Endodermal cell (in vitro differentiated cells): ENCODE data around the gene OR6C1. TPM values are rescaled to one million over a fixed set of nuclear protein-coding genes. Genes with fewer than 3 reads are reported as not detected.
A peak's percentile ranks its signal among the peaks of the same experiment; 100 is the strongest.
"Not testable (repeated sequence)": the region's sequence is repeated elsewhere in the genome, so short reads cannot be mapped to it uniquely, and the experiment has no call there.

Experiments used
- DNase-seq: peaks from one replicate; pipeline ENCODE4 v3.0.0-alpha.2; 2017
- H3K27ac ChIP-seq: 2 replicates; pipeline ENCODE4 v1.5.1; 2013; ENCODE audit warnings: mild to moderate bottlenecking, low read depth, low read length, moderate library complexity
- H3K27me3 ChIP-seq: 2 replicates; pipeline ENCODE4 v1.6.1; 2013; ENCODE audit warnings: mild to moderate bottlenecking, low read length, moderate library complexity; ENCODE audit not compliant: insufficient read depth, control insufficient read depth, poor library complexity, severe bottlenecking
- H3K36me3 ChIP-seq: 2 replicates; pipeline ENCODE4 v1.7.0; 2013; ENCODE audit warnings: mild to moderate bottlenecking, low read length, moderate library complexity; ENCODE audit not compliant: control insufficient read depth, insufficient read depth
- H3K4me1 ChIP-seq: one replicate; pipeline ENCODE4 v1.7.0; 2013; ENCODE audit warnings: low read length; ENCODE audit not compliant: control insufficient read depth, insufficient read depth
- H3K4me3 ChIP-seq: 2 replicates; pipeline ENCODE4 v1.5.1; 2013; ENCODE audit warnings: mild to moderate bottlenecking, low read length, moderate library complexity
- H3K9ac ChIP-seq: 2 replicates; pipeline ENCODE4 v1.6.1; 2013; ENCODE audit warnings: mild to moderate bottlenecking, low read length, moderate library complexity; ENCODE audit not compliant: poor library complexity, severe bottlenecking; ENCODE audit errors: extremely low read depth
- H3K9me3 ChIP-seq: 2 replicates; pipeline ENCODE4 v1.6.1; 2013; ENCODE audit warnings: mild to moderate bottlenecking, low read length, moderate library complexity; ENCODE audit not compliant: control insufficient read depth
- H3K27ac Mint-ChIP-seq: 2 replicates; pipeline ENCODE4 v1.8.0; 2020; ENCODE audit warnings: mixed read lengths
- H3K27me3 Mint-ChIP-seq: 2 replicates; pipeline ENCODE4 v1.8.0; 2021; ENCODE audit warnings: mild to moderate bottlenecking, mixed read lengths; ENCODE audit not compliant: insufficient read depth
- H3K36me3 Mint-ChIP-seq: 2 replicates; pipeline ENCODE4 v1.8.0; 2020; ENCODE audit warnings: low read depth, mixed read lengths
- H3K4me1 Mint-ChIP-seq: 2 replicates; pipeline ENCODE4 v1.8.0; 2020; ENCODE audit warnings: mixed read lengths
- H3K4me3 Mint-ChIP-seq: 2 replicates; pipeline ENCODE4 v1.8.0; 2020; ENCODE audit warnings: mild to moderate bottlenecking, moderate library complexity, mixed read lengths
- H3K9me3 Mint-ChIP-seq: 2 replicates; pipeline ENCODE4 v1.8.0; 2020; ENCODE audit warnings: mild to moderate bottlenecking, mixed read lengths
- WGBS, 2 experiments: methylation state at CpG; one replicate each; pipeline versions ENCODE4 v1.1.5 to v1.1.7; 2013; ENCODE audit warnings: missing lambda C conversion rate in 2 of 2, mixed read lengths in 1 of 2; ENCODE audit not compliant: insufficient coverage in 1 of 2, insufficient read length in 1 of 2; 5-methylcytosine and 5-hydroxymethylcytosine counted together
- total RNA-seq, 2 donors: library from RNA; stranded (reverse); fragmentation: NEBNext Ultra II Directional in 1 of 2; extraction: Animal tissue kit (Norgen Biotek cat#: 25700) in 1 of 2; gene quantifications; 2 replicates in 1 of 2; 3 replicates in 1 of 2; pipeline ENCODE4 v1.2.1, GENCODE V29; 2021
- TF ChIP-seq, protein P1 (sequence below): fragments of 200-600 bp; sonication (generic); conservative IDR thresholded peaks from 2 replicates; pipeline ENCODE4 v1.5.0; 2021; ENCODE audit warnings: antibody characterized with exemption, mild to moderate bottlenecking

The OR6C1 gene
- total RNA-seq, 2 donors from 2014 or later = not detected

- Mint-ChIP-seq H3K4me1 (no peaks in the 10 kb centered on the region), H3K36me3 (no peaks in the 10 kb centered on the region), H3K27ac (no peak overlapping the region), H3K4me3 (no peak overlapping the region), H3K27me3 (no peaks in the 10 kb centered on the region), H3K9me3 (no peaks in the 10 kb centered on the region)
- Histone ChIP-seq H3K36me3 (no peaks in the 10 kb centered on the region), H3K9ac (no peak overlapping the region), H3K27me3 (no peaks in the 10 kb centered on the region), H3K4me1 (peaks cover 6% of the 10 kb centered on the region), H3K27ac (no peak overlapping the region), H3K9me3 (no peaks in the 10 kb centered on the region), H3K4me3 (no peak overlapping the region)
- DNase-seq = no peak
- TF ChIP-seq, protein P1, sequence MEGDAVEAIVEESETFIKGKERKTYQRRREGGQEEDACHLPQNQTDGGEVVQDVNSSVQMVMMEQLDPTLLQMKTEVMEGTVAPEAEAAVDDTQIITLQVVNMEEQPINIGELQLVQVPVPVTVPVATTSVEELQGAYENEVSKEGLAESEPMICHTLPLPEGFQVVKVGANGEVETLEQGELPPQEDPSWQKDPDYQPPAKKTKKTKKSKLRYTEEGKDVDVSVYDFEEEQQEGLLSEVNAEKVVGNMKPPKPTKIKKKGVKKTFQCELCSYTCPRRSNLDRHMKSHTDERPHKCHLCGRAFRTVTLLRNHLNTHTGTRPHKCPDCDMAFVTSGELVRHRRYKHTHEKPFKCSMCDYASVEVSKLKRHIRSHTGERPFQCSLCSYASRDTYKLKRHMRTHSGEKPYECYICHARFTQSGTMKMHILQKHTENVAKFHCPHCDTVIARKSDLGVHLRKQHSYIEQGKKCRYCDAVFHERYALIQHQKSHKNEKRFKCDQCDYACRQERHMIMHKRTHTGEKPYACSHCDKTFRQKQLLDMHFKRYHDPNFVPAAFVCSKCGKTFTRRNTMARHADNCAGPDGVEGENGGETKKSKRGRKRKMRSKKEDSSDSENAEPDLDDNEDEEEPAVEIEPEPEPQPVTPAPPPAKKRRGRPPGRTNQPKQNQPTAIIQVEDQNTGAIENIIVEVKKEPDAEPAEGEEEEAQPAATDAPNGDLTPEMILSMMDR = no peak
- 92 to 95% methylated on average over 7 to 10 of the region's 10 CpGs for WGBS, 2 experiments
These were observed 21.9 kb downstream of the OR6C1 start for GRCh38 chr12:55336002-55336401.

DNA sequence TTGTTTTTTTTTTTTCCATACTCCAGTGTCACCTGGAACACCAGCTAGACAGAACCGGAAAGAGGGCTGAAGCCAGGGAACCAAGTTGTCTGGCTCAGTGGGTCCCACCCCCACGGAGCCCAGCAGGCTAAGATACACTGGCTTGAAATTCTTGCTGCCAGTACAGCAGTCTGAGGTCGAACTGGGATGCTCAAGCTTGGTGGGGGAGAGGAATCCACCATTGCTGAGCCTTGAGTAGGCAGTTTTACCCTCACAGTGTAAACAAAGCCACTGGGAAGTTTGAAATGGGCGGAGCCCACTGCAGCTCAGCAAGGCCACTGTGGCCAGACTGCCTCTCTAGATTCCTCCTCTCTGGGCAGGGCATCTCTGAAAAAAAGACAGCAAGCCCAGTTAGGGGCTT is 41.2 kb downstream of the OR6C1 start:
- H3K9me3 ChIP-seq, H3K9ac ChIP-seq, H3K4me3 ChIP-seq, H3K27me3 Mint-ChIP-seq, H3K9me3 Mint-ChIP-seq, H3K36me3 Mint-ChIP-seq, H3K36me3 ChIP-seq, H3K4me3 Mint-ChIP-seq, H3K4me1 ChIP-seq, H3K27me3 ChIP-seq, H3K27ac ChIP-seq, H3K4me1 Mint-ChIP-seq: not testable (repeated sequence)
- 86 to 89% methylated on average over 3 to 4 of the region's 4 CpGs for WGBS, 2 experiments
- peak overlapping the region; percentile 77 for H3K27ac Mint-ChIP-seq
- peak; percentile 87 for DNase-seq

DNA sequence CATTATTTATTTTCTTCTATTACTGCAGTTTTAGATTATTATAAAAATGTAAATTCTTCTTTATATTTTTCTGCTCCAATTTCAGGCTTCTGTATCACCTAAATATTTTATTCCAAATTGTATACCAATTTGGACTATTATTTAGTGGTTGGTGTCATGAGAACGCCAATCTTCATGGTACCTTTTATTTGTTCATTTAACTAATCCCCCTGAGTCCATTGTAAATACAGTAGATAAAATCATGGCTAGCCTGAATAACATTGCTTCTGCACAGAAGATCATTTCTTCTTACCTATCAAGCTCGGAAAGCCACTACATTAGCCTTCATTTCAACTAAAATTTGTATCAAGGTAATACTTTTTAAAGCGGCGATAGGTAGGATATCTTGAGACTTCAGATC is 48.5 kb downstream of the OR6C1 start, which contains the start of gene OR6C75:
Gene OR6C75 (plus strand): TSS at position 301 of the 400 bp plus-strand sequence. CDS start 2,136 bp downstream, outside the sequence.
- Histone ChIP-seq H3K9ac (no peak within 1 kb of the TSS), H3K4me1 (no peaks in the 10 kb centered on the region), H3K36me3 (no peaks in the 10 kb centered on the region), H3K4me3 (no peak within 1 kb of the TSS), H3K27ac (no peak within 1 kb of the TSS), H3K9me3 (no peaks in the 10 kb centered on the region), H3K27me3 (no peaks in the 10 kb centered on the region)
- TF ChIP-seq, protein P1 = no peak
- H3K27ac Mint-ChIP-seq = no peak within 1 kb of the TSS
- DNase-seq = no peak
- no peaks in the 10 kb centered on the region for H3K36me3 Mint-ChIP-seq
- no peaks in the 10 kb centered on the region for H3K9me3 Mint-ChIP-seq
- 87 to 100% methylated on average over 3 to 4 of the region's 4 CpGs for WGBS, 2 experiments
- H3K27me3 Mint-ChIP-seq = no peaks in the 10 kb centered on the region
- H3K4me1 Mint-ChIP-seq = no peaks in the 10 kb centered on the region
- H3K4me3 Mint-ChIP-seq = no peak within 1 kb of the TSS

GRCh38 chr12:55365086-55365485 is 50.9 kb downstream of the OR6C1 start:
- H3K9me3 Mint-ChIP-seq = no peaks in the 10 kb centered on the region
- H3K4me3 Mint-ChIP-seq = no peak overlapping the region
- no peaks in the 10 kb centered on the region for H3K36me3 Mint-ChIP-seq
- H3K27me3 Mint-ChIP-seq = no peaks in the 10 kb centered on the region
- Histone ChIP-seq H3K27ac (no peak overlapping the region), H3K4me3 (no peak overlapping the region), H3K27me3 (no peaks in the 10 kb centered on the region), H3K9me3 (no peaks in the 10 kb centered on the region), H3K9ac (no peak overlapping the region), H3K4me1 (no peaks in the 10 kb centered on the region), H3K36me3 (no peaks in the 10 kb centered on the region)
- no peak for DNase-seq
- no peaks in the 10 kb centered on the region for H3K4me1 Mint-ChIP-seq
- WGBS, 2 experiments = 88 to 100% methylated on average over 1 to 3 of the region's 3 CpGs
- no peak overlapping the region for H3K27ac Mint-ChIP-seq
- TF ChIP-seq, protein P1 = no peak
